SW 1271 (cell line): Measurements from ENCODE around the gene PYGO2.
"Not testable (repeated sequence)": the region's sequence is repeated elsewhere in the genome, so short reads cannot be mapped to it uniquely, and the experiment has no call there.

Experiments used
- DNase-seq, 2 experiments: peaks; one replicate each; lab custom pipeline; 2025; lab: John Stamatoyannopoulos, UW

The PYGO2 gene

DNA sequence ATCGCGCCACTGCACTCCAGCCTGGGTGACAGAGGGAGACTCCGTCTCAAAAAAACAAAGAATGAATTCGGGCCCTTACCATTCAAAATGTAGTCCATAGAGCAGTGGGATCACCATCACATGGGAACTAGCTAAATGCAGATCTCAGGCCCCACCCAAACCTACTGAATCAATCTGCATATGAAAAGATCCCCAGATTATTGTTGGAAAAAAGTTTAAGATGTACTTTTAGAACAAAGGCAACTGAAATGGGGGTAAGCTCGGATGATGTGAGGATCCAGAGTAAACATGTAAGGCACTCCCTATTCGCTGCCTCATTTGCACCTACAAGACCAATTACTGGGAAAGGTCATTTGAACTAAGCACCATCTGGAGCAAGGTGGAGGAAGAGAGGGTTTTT lies 20.8 kb upstream of the PYGO2 start:
- no peak for DNase-seq

DNA sequence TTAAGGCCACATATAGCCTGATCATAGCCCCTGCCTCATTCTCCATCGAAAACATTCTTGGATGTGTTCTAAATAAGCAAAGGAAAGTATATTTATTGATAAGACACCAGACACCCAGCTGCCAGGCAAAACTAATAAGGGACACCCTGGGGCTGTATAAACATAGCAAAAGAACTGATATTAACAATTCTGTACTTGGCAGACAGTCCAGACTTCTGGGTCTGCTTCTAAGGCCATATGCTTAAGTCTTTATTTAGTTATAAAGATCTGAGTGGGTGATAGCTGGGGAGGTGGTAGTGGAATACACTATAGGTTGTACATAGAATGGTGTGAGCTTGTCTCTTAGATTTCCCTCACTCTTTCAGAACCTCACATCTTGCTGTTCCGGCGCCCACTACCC lies 16.8 kb upstream of the PYGO2 start:
- no peak for DNase-seq

DNA sequence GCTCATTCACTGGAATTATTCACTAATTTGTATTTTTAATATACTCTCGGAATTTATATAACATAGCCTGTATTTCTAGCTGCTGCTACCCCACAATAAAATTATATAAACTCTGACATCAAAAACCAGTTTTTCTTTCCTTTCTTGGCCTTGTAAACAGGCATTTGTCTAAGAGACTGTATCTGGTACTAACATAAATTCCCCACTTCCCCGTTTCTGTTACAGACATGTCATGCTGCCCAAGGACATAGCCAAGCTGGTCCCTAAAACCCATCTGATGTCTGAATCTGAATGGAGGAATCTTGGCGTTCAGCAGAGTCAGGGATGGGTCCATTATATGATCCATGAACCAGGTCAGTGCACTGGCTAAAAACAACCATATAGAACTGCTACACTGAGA lies 16.2 kb upstream of the PYGO2 start:
- not testable (repeated sequence) for DNase-seq

DNA sequence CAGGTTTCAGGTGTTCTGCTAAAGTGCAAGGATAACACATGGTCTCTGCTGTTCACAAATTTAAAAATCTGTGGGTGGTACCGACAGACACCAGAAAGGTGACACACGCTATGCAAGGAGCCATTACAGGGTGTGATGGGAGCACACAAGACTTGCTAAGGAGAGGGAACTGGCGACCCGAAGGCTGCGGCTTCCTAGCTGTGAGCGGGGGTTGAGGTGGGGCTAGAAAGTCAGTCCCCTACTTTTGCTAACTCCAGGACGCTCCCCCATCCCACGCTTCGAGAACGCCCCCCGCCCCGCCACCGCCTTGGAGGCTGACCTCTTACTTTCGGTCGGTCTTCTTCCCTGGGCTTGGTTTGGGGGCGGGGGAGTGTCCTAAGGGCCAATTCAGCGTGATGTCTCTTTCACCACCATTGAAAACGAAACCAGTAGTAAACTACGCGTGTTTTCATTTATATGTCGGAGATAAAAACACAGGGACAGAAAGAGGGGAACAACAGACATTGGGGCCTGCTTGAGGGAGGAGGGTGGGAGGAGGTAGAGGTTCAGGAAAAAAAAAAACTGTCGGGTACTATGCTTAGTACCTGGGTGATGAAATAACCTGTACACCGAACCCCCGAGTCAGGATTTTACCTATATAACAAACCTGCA lies 14.0 kb upstream of the PYGO2 start:
- DNase-seq: no peak

DNA sequence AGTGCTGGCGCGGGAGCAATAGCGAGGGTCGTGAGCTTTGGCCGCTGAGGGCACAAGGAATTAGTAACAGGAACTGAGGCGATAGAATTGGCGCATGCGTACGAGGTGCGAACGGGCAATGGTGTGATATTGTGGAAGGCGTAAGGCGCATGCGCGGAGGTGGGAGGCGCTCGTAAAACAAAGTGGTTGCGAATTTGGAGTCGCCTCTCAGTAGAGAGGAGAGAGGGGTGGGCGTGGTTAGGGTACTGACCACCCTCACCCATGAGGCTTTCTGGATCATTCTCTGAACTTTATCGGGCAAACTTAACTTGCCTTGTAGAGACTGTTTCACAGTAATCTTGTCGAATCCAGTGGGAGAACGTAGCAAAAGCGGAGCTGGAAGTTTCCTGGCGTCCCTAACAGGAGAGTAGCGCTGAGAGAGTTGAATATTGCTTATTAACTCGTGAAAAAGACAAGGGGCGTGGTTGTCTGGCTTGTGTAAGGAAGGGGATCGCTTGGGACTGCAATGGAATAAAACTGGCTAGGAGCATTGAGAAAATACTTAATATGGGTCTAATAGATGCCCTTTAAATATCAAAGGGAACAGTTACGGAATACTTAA lies 13.3 kb upstream of the PYGO2 start:
- DNase-seq: peak; percentile 80 to 92

DNA sequence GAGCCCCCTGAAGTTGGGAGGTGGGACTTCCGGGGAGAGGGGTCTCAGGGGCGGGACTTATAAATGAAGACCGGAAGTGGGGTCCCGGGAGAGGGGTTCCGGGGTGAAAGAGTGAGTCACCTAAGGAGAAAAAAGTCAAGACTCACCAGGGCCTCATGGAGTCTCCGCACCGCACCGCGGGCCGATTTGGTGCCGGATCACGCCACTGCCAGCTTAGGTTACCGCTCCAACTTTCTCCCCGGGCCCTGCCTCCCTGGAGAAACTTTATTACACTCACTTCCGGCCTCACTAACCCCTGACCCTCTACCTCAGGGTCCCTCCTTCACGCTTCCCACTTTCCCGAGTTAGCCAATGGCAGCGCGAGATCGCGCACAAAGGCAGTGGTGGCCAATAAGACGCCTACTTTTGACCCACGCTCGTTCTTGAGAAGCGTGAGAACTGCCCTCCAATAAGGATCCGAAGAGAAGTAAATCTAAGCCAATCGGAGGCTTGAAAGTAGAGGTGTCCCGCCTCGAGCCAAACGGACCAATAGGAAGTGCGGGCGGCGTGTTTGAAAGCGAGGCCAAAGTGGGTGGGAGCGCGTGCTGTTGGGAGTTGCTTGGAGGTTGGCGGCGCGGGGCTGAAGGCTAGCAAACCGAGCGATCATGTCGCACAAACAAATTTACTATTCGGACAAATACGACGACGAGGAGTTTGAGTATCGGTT lies 12.7 kb upstream of the PYGO2 start, which contains the start of gene CKS1B:
Gene CKS1B (plus strand): TSS at position 580 of the 706 bp plus-strand sequence. CDS start 65 bp downstream, at position 645.
- peak; percentile 97 to 98 for DNase-seq

DNA sequence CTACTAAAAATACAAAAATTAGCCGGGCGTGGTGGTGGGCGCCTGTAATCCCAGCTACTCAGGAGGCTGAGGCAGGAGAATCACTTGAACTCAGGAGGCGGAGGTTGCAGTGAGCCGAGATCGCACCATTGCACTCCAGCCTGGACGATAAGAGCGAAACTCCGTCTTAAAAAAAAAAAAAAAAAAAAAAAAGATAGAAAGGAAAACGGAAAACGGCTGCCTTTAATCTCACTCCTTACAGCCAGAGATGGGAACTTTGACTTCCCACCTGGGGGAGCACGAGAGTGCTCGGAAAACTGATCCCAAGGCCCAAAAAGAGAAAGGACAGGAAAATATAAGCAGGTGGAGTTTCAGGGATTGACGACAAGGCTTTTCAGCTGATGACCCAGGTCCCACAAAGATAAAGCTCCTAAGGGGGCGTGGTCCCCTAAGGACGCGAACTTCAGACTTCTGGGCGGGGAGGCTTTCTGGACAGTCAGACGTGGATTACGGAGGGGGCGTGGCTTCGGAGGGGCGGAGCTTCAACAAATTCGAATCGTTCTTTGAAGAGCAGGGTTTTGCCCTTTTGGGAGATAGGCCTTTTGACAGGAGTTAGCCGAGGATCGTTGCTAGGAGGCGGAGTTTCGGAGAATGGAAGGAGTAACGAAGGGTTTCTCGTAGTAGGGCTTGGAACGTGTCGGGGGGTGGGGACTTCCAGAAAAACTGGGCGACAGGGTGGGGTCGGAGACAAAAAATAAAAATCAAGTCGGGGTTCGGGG lies 11.9 kb upstream of the PYGO2 start:
- peak; percentile 95 to 97 for DNase-seq

DNA sequence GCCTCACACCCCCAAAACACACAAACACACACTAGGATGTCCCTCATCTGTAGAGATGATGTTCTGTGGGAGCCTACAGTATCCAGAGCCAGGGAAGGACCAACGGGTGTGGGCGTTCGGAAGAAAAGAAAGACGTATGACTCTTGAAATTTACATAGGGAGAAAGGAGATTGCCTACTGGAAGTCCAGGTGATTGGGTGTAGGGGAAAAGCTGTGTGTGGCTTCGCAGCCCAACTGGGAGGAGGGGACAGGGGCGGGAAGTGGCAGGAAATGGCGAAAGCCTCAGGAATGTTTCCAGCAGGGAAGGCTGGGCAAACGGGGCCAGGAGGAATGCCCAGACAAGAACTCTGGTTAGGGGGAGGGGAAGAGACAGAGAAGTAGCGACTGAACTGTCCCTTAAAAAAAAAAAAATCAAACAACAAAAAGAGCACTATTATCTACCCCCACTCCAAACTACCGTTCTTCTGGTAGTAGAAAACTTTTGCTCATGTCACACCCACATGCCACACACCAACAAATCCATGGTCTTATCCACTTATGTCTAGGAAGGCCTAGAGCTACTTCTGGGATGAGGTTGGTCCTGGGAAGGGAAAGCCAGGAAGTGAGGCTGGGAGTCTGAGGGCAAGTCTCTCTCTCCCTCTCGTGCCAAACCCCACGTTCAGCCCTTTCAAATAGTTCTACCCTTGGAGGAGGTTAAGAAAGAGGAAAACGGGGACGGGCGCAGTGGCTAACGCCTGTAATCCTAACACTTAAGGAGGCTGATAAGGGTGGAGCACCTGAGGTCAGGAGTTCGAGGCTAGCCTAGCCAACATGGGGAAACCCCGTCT lies 11.1 kb upstream of the PYGO2 start:
- peak; percentile 71 to 91 for DNase-seq

DNA sequence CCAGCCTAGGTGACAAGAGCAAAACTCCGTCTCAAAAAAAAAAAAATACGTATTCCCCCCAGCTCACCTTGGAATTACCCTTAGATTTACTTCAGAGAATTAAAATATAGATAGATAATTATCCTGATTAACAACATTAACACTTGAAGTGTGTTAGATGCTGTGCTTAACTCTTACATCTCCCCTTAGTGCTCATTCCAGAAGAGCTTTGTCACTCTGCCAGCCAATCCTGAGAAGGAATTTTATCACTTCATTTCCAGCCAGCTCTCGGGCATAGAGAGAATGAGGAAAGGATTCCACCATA lies 10.6 kb upstream of the PYGO2 start:
- no peak for DNase-seq

DNA sequence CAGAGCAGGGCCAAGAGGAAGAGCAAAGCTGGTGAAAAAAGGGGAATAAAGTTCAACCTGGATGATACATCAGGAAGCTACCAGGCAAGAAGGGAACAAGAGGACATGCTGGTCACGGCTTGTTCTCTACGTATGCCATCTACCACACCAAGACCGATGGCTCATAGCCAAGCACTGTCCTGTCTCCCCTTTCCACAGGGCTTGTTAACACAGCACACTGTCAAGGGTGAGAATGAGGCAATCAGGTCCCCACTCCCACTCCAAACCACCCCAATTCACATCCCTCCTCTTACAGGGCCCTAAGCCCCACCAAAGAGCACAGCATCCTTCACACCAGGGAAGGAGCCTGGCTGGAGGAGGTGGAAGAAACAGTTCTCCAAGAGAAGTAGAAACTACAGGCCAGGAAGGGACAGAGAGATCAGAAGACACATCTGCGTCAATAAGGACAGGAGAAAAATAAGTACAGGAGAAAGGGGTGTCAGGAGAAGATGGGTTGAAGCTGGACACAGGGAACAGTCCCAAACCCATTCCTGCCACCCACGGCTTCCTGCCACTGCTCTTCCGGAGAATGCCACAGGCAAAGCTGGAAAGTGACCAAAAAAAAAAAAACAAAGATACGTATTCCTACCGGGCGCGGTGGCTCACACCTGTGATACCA lies 9.9 kb upstream of the PYGO2 start:
- DNase-seq: peak in 1 of 2 experiments; percentile 56

DNA sequence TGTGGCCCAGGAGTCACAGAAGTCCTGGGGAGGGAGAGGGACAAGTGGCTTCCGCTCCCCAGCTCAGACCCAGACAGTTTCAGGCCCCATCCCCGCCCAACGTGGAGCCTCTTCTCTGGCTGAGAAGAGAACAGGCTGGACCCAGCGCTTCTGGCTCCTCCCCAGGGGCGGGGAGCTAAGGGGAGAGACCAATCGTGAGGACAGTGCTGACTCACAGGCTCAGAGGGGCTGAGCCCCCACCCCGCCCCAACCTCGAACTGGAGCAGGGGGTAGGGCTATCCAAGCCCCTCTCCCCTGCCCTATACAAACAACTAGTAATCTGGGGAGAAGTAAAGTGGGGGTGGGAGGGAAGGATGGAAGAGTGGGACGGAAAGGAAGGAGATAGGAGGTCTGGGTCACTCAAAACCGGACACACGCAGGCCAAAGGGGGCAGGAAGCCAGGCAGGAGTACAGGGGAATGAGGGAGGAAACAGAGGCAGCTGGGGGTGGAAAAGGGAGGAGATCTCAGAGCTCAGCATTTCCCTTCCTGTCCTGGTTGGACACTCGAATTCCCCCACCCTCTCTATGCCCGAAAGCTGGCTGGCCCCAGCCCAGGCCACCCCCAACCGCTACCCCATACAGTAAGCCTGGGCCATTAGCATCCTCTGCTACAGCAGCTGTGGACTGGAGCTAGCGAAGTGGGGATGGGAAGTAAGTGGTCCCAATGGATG lies 9.2 kb upstream of the PYGO2 start, which contains the start of gene SHC1:
Gene SHC1 (minus strand): TSS at position 117 of the 710 bp plus-strand sequence. CDS start 221 bp downstream, outside the sequence.
- peak; percentile 75 to 82 for DNase-seq

DNA sequence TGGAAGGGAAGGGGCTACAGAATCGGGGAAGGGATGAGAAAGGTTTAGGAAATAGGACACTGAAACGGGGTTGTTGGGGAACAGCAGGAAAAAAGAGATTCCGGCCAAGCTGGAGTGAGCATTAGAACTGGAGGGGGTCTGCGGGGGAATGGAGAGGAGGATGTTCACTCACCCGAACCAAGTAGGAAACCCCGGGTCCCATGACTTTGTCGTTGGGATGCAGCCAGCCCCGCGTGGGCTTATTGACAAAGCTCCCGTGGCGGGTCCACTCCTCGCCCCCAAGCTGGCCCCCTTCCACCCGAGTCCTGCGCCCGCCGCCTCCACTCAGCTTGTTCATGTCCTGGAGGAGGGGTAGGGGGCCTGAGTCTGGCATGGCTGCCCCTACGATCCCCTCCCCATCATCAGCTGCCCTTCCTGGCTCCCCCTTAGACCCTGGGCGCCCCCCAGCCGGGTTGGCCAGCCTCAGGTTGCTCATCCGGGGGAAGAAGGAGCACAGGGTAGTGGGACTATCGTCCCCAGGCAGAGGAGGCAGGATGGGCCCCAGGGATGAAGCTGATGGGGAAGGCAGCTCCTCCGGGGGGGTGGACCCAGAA lies 8.4 kb upstream of the PYGO2 start:
- no peak for DNase-seq

DNA sequence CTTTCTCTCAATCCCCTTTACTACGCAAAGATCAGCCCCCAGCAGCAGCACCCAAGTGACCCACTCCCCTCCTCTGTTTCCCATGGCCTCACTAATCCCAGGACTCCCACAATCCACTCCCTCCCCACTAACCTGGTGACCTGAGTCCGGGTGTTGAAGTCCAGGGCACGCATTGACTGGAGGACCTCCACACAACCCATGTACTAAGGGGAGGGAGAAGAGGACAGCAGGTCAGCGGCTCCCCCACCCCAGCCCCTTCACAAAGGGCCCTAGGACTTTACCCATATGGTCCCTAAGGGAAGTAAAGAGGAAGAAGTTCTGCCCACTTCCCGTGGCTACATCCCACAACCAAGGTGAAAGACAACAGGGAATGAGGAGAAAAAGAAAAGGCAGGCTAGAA lies 7.7 kb upstream of the PYGO2 start:
- no peak for DNase-seq

DNA sequence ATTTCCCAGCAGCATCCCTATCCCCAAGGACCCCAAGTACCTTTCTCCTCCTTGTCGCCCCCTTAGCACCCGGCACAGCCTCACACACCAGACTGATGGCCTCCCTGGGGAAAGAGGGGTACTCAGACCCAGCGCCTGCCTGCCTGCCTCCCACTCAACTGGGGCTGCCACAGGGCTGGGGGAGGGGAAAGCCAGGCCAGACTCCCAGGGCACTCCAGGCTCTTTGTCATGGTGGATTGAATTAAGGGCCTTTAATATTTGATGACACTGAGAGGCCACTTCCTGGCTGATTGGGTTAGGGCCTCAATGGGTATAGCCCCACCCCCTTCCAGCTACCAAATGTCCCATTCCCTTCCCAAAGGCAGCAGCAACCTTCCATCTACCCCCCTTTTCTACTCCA lies 7.1 kb upstream of the PYGO2 start:
- DNase-seq: no peak

DNA sequence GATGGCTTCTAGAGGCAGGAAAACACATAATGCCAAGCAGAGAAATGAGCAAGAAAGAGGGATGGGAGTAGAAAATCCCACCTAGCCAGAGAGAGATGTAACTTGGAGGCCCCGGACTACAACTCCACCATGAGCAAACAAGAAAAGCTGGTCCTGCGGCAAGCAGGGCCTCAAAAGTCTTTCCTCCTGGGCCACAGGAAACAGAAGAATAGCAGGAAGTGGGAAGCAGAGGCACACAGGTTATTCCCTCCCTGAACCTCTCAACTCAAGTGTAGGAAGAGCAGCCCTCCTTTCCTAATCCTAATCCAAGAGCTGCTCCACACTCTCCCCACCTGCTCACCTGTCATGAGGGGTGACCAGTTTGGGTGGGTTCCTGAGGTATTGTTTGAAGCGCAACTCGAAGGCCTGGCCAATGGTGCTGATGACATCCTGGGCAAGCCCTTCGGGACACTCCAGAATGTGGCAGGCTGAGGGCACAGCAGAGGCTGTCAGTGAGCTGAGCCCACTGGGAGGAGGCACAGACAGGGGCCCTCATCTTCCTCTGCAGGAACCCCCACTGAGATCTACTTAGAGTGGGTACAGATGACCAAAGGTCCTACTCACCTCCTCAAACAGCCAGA lies 5.9 kb upstream of the PYGO2 start:
- no peak for DNase-seq

DNA sequence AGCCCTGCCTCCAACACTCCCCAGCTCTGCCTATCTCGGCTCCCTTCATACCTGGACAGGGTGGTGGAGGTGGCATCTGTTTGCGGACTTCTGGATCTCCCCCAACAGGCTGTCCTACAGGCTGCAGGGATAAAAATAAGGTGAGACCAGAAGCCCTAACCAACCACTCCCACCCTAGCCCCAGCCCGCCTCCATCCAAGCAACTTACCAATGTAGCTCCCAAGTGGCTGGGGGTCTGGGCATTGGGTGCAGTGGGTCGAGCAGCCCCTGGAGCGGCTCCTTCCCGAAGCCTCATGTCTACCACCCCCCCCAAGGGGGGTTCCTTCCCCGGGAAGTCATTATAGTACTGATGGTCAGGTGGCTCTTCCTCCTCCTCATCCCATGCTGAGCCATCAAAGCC lies 4.5 kb upstream of the PYGO2 start:
- no peak for DNase-seq

DNA sequence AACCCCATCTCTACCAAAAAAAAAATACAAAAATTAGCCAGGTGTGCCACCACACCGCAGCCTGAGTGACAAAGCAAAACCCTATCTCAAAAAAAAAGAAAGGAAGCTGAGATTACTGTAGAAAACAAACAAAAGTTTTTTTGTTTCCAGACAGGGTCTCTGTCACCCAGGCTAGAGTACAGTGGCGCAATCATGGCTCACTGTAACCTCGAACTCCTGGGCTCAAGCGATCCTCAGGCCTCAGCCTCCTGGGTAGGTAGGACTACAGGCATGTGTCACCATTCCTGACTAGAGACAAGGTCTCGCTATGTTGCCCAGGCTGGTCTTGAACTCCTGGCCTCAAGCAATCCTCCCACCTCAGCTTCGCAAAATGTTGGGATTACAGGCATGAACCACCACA lies 2.8 kb upstream of the PYGO2 start:
- no peak for DNase-seq

DNA sequence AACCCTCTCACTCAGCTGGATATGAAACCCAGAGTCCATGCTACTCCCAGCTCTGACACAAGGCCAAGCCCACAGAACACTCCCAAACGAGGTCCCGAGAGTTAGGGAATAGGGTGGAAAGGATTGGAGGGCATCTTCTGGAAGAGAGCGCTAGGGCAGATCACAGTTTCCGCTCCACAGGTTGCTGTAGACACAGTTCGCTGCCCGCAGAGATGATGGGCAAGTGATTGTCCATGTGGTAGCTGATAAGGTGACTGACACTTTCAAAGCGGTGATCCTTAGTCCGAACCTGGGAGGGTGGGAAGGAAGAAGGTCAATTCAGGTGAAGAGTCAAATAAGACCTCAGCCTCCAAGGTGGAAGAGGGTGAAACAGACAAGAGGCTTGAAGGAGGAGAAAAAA lies 2.1 kb upstream of the PYGO2 start:
- DNase-seq: no peak

DNA sequence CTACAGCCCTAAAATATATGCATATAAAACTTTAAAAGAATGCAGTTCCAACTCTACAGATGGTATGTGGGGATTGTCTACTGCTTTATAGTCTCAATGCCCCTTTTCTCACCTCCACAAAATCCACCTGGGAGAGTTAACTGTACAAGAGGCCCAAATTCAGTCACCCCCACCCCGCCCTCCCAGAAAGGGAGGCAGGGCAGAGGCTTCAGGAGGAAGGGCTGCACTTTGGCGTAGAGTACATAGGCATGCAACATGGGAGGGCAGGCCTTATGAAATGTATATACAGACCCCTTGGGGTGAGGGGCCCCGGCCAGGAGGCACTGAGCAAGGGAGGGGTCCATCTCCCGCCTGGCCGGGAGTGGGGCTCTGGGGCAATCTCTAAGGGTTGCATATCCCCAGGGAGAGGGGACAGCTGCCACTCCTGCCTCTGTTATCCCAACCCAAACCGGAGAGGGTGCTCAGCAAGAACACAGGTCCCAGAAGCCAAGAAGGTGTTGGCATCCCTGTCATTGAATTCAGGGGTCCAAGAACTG lies 1.3 kb upstream of the PYGO2 start:
- no peak for DNase-seq
